GM12864 (cell line): ENCODE results near the gene MCEE.

Source experiments
- DNase-seq: peaks from one replicate; pipeline ENCODE4 v3.0.0-alpha.2; 2011; ENCODE audit warnings: low read depth
- H3K4me3 ChIP-seq: 2 replicates; pipeline ENCODE4 v1.5.1; 2011; ENCODE audit warnings: mild to moderate bottlenecking, low read depth, low read length, control low read depth
- CTCF ChIP-seq: IDR thresholded peaks from 2 replicates; pipeline ENCODE4 v1.5.1; 2011; ENCODE audit warnings: low read depth, mild to moderate bottlenecking, moderate library complexity, low read length, control low read depth, inconsistent platforms; ENCODE audit errors: missing control alignments

MCEE gene

DNA sequence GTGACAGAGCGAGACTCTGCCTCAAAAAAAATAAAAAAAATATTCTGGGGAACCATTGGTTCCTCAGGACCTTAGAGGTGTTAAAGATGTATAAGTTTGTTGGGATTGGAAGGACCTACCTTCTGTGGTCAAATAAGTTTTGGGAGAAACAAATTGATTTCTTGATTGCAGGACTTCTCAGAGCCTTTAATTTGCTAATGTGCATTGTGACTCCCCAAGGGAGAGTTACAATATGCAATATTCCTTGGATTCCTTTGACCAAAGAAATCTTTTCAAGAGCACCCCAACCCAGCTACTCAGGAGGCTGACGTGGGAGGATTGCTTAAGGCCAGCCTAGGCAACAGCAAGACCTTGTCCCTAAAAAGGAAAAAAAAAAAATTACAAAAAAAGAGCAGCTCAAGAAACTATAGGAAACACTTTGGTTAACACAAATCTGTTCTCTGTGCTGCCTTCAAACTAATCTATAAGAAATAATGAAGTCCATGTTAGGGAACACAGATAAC lies 55.1 kb downstream of the MCEE start:
- H3K4me3 ChIP-seq, result no peak overlapping the region
- TF ChIP-seq CTCF, result no peak
- DNase-seq, result no peak

DNA sequence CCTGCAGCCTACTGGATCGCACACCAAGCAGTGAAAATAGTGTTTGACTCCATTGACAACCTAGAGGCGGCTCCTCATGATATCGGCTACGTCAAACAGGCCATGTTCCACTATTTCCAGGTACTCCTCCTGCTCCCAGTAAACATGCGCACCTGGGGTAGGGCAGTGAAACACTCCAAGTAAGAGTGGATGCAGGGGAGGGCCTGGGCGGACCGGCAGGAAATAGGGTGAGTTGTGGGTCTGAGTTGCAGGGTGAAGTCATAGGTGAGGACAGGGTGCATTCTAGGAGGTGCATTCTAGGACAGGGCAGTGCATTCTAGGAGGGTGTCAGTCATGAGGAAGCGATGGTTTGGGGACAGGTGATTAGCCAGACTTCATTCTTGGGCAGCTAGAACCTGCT lies 56.6 kb downstream of the MCEE start:
- H3K4me3 ChIP-seq, result no peak overlapping the region
- no peak for DNase-seq
- no peak for TF ChIP-seq CTCF

- DNase-seq, result no peak
- H3K4me3 ChIP-seq, result peak overlapping the region; percentile 36
- TF ChIP-seq CTCF, result no peak
Observed at GRCh38 chr2:71072492-71072891, 57.5 kb downstream of the MCEE start.

- peak overlapping the region; percentile 43 for H3K4me3 ChIP-seq
- peak; percentile 88 for DNase-seq
- TF ChIP-seq CTCF, result peak; percentile 32
Observed at GRCh38 chr2:71071681-71072398, 58.2 kb downstream of the MCEE start.

DNA sequence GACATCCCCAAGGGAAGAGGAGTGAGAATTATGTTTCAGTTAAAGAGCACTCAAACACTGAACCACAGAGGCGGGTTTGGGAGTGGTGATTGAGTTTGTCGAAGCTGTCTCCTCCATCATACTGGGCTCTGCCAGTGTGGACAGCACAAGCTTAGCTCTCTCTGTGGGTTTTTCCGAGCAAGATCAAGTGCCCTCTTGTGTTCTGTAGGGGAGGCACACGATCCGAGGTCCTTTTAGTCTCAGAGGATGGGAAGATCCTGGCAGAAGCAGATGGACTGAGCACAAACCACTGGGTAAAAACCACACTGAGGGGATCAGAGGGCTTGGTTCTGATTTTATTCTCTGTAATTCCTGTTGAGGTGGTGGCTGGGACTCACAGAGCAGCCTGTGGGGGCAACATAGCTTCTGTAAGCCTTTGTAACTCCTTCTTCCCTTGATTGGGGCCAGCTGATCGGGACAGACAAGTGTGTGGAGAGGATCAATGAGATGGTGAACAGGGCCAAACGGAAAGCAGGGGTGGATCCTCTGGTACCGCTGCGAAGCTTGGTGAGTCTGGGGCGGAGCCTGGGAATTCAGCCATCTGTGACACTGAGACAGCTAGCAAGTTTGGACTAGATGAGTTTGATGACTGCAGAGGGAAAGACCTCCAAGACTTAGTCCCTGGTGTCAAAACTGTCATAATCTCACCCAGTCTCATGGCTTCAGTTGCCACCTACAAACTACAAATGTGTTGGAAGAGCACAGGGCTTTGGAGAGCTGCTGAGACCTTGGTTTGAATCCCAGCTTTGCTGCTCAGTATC lies 59.5 kb downstream of the MCEE start:
- peak overlapping the region; percentile 43 for H3K4me3 ChIP-seq
- DNase-seq, result no peak
- TF ChIP-seq CTCF, result peak; percentile 44

DNA sequence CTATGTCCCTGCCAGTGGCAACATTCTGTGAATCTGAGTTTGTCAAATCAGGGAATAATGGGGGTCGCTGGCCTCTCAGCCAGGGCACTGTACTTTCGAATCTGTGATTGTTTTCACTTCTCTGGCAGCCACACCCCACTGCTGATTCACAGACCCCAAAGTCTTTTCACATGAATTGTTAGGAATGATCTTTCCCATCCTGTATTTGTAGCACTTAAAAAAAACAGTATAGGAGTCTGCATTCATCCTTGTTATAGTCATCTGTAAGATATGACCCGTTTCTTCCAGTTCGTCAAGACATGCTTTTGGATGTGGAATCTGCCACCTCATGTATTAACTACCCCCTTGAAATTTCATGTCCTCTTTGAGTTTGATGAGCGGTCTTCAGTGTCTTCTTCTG lies 60.7 kb downstream of the MCEE start:
- DNase-seq, result no peak
- H3K4me3 ChIP-seq, result peak overlapping the region; percentile 84
- no peak for TF ChIP-seq CTCF
